ENCODE measurements around the gene SPARC.

SPARC gene

GRCh38 chr5:151622367-151623088 is 64.2 kb downstream of the SPARC start:
- DNase-seq (ENCODE audit: low spot score): no peak

- no peak for DNase-seq (ENCODE audit: low spot score)
These were observed 66.3 kb downstream of the SPARC start for GRCh38 chr5:151620461-151620840.

DNA sequence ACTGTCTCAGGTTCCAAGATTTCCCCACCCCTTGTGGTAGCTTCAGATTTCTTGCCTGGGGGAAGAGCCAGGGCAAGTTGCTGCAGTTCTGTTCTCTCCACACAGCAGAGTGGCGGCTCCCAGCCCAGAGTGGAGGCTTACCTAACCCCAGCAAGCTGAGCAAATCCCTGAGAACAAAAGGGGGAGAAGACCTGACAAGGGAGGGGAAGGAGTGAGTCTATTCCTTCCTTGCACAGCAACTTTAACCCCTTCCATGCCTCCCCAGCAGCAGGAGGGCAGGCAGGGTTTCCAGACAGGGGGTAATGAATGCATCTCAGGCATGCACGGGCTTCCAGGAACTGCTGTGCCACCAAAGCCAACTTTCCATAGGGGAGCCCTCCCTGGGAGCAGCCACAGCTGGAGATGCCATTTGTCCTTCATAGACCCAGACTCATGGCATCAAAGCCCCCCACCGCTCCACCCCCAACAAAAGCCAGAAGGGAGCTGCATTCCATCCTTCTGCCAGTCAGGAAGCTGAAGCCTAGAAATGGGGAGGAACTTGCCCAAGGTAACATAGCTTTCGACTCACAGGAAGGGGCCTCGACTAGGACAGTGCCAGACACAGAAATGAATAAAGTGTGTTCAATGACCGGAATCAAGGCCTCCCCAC is 66.8 kb downstream of the SPARC start:
- no peak for DNase-seq (ENCODE audit: low spot score)

GRCh38 chr5:151618907-151619306 is 67.8 kb downstream of the SPARC start:
- no peak for DNase-seq (ENCODE audit: low spot score)

GRCh38 chr5:151617841-151618710 is 68.6 kb downstream of the SPARC start:
- DNase-seq (ENCODE audit: low spot score): no peak

DNA sequence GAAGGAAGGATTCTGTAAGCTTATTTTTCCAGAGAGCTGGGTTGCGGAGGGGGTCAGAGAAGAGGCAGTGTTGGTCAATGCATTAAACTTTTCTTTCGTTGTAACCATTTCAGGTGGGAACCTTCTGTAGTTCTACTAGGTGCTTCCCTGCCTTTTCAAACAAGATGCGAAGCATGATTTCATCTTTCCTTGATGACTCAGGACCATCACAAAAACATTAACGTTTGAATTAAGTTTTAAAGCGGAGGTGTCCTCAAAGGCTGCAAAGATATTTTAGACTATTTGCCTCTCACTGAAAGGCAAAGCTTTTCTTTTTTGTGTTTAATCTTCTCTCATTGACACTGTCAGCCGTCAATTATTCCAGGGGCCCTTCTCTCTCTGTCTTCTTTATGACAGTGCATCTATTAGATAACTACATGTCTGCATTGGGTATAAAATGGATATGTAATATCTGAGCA is 69.3 kb downstream of the SPARC start:
- no peak for DNase-seq (ENCODE audit: low spot score)

DNA sequence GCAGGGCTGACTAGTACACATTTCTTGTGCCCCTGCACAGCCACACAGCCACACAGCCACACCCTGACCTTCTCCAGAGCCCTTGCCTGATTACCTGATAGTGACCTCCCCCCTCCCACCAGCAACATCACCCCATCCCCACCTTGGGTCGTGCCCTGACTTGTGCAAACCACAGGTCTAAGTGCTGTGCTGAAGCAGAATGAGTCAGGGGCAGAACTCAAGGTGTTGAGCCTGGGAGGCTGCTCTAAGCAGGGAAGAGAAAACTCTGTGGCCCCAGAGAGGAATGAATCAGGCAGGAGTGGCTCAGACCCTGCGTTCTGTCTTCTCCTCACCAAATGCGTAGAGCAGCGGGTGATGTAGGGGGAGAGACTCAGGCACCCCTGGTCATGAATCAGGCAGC is 71.3 kb downstream of the SPARC start:
- no peak for DNase-seq (ENCODE audit: low spot score)

- no peak for DNase-seq (ENCODE audit: low spot score)
These were observed 72.2 kb downstream of the SPARC start for GRCh38 chr5:151614565-151614964.

DNA sequence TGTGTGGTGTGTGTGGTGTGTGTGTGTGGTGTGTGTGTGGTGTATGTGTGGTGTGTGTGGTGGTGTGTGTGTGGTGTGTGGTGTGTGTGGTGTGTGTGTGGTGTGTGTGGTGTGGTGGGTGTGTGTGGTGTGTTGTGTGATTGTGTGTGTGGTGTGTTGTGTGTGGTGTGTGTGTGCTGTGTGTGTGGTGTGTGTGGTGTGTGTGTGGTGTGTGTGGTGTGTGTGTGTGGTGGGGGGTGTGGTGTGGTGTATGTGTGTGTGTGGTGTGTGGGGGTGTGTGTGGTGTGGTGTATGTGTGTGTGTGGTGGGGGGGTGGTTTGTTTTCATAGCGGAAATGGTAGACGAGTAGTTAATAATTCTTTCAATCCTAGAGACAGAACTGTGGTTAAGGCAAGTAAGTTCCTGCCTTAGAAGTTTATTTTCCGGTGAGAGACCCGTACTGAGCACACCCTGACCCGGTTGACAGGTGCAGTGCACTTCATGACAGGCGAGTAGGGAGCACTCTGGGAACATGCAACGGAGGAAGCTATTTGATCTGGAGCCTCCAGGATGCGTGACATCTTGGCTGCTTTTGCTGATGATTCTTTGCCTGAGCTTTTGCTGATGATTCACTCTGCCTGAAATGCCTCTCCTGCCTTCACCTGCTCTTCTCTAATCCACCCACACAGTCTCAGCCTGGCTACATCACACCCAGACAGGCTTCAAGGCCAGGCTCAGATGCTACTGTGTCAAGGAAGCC is 73.9 kb downstream of the SPARC start:
- no peak for DNase-seq (ENCODE audit: low spot score)

DNA sequence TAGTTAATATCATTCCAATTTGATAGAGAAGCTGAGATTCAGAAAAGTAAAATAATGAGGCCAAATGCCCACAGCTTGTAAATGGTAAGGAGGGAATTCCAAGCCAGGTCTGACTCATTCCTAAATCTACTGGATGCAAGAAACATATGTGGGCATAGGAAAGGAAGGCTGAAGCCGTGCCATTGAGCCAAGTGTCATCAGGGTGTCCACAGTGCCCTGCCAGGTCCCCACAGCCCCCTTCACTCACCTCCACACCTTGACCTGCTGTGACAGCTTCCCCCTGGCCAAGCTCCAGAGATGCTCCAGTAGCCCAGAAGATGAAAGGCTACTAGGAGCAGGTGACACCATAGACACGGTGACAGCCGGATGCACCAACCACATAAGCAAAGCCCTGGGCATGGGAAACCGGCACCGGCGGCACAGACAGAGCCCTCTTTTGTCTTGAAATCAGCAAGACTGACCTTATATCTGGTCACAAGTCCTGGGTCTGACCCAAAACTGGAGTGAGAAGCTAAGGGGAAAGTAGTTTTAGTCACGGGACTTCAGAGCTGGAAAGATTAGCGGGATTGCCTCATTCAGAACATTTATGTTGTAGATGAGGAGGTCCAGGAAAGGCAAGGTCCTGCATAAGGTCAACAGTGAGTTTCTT is 75.5 kb downstream of the SPARC start:
- no peak for DNase-seq (ENCODE audit: low spot score)

Measured in GM03348 (cell line).